GM23338 (cell line): Measurements from ENCODE around the gene GPBP1L1. TPM values are rescaled to one million over a fixed set of nuclear protein-coding genes. Genes with fewer than 3 reads are reported as not detected.

Source experiments
- ATAC-seq: fragments of 200-7000 bp; cut with Tn5 transposase; 3 replicates; pipeline ENCODE4 v1.9.1; 2020
- DNase-seq: peaks from one replicate; pipeline ENCODE4 v3.0.0-alpha.2; 2015; ENCODE audit warnings: low spot score
- H2AFZ ChIP-seq: fragments of 200-600 bp; sonication (generic); 2 replicates; pipeline ENCODE4 v1.8.0; 2016; ENCODE audit warnings: antibody characterized with exemption, mild to moderate bottlenecking, moderate library complexity
- H3F3A ChIP-seq: fragments of 200-600 bp; sonication (generic); replicated peaks from 2 replicates; pipeline ENCODE4 v1.8.0; 2017; ENCODE audit warnings: antibody characterized with exemption, mixed run types, low read depth
- H3K27ac ChIP-seq: fragments of 200-600 bp; sonication (generic); 2 replicates; pipeline ENCODE4 v1.6.1; 2016; ENCODE audit warnings: low read depth
- H3K27me3 ChIP-seq: fragments of 200-600 bp; sonication (generic); 2 replicates; pipeline ENCODE4 v1.8.0; 2016; ENCODE audit warnings: mild to moderate bottlenecking, mixed run types, moderate library complexity; ENCODE audit not compliant: insufficient read depth
- H3K36me3 ChIP-seq: fragments of 200-600 bp; sonication (generic); 2 replicates; pipeline ENCODE4 v1.8.0; 2016; ENCODE audit warnings: mild to moderate bottlenecking; ENCODE audit not compliant: insufficient read depth
- H3K4me1 ChIP-seq: fragments of 200-600 bp; sonication (generic); 2 replicates; pipeline ENCODE4 v1.8.0; 2016; ENCODE audit warnings: mild to moderate bottlenecking, moderate library complexity; ENCODE audit not compliant: insufficient read depth
- H3K4me2 ChIP-seq: fragments of 200-600 bp; sonication (generic); 2 replicates; pipeline ENCODE4 v1.7.1; 2017; ENCODE audit warnings: mixed run types
- H3K4me3 ChIP-seq: fragments of 200-600 bp; sonication (generic); 2 replicates; pipeline ENCODE4 v1.6.1; 2016; ENCODE audit warnings: mixed run types
- H3K79me2 ChIP-seq: fragments of 200-600 bp; sonication (generic); replicated peaks from 2 replicates; pipeline ENCODE4 v1.8.0; 2017; ENCODE audit warnings: mild to moderate bottlenecking; ENCODE audit not compliant: insufficient read depth
- H3K9me2 ChIP-seq: fragments of 200-600 bp; sonication (generic); 2 replicates; pipeline ENCODE4 v1.8.0; 2017; ENCODE audit not compliant: insufficient read depth
- H4K20me1 ChIP-seq: fragments of 200-600 bp; sonication (generic); replicated peaks from 2 replicates; pipeline ENCODE4 v1.8.0; 2017; ENCODE audit warnings: mild to moderate bottlenecking; ENCODE audit not compliant: insufficient read depth
- H3K27ac Mint-ChIP-seq: 2 replicates; pipeline ENCODE4 v1.8.0; 2020; ENCODE audit warnings: inconsistent platforms, mild to moderate bottlenecking, moderate library complexity, mixed read lengths
- H3K27me3 Mint-ChIP-seq: 3 replicates; pipeline ENCODE4 v1.8.0; 2022; ENCODE audit warnings: low read depth, mild to moderate bottlenecking, moderate library complexity, mixed read lengths, inconsistent platforms; ENCODE audit not compliant: insufficient read depth, poor library complexity
- H3K36me3 Mint-ChIP-seq: 3 replicates; pipeline ENCODE4 v1.8.0; 2021; ENCODE audit warnings: low read depth, mild to moderate bottlenecking, inconsistent platforms, moderate library complexity, mixed read lengths
- H3K4me1 Mint-ChIP-seq: 3 replicates; pipeline ENCODE4 v1.8.0; 2020; ENCODE audit warnings: mild to moderate bottlenecking, inconsistent platforms, mixed read lengths
- H3K4me3 Mint-ChIP-seq: 3 replicates; pipeline ENCODE4 v1.8.0; 2021; ENCODE audit warnings: moderate library complexity, mild to moderate bottlenecking, inconsistent platforms, mixed read lengths
- H3K9me3 Mint-ChIP-seq: 3 replicates; pipeline ENCODE4 v1.8.0; 2020; ENCODE audit warnings: moderate library complexity, mild to moderate bottlenecking, inconsistent platforms, mixed read lengths
- CREB1 ChIP-seq: fragments of 250-450 bp; sonication (Bioruptor Pico); IDR thresholded peaks from 2 replicates; pipeline ENCODE4 v1.5.0; 2020; ENCODE audit warnings: low read depth, mild to moderate bottlenecking, moderate library complexity
- CTCF ChIP-seq, 2 experiments: fragments of 200-600 bp in 1 of 2; sonication (generic) in 1 of 2; conservative IDR thresholded peaks; 2 replicates each; pipeline versions ENCODE4 v1.5.1 to v1.6.1; 2016 to 2017; ENCODE audit warnings: antibody characterized with exemption in 2 of 2, low read depth in 2 of 2, mild to moderate bottlenecking in 2 of 2, moderate library complexity in 1 of 2
- ETS1 ChIP-seq: IDR thresholded peaks from 2 replicates; pipeline ENCODE4 v1.6.1; 2016; ENCODE audit warnings: antibody characterized with exemption
- EZH2 ChIP-seq: fragments of 200-600 bp; sonication (generic); IDR thresholded peaks from one replicate; pipeline ENCODE4 v1.8.0; 2017; ENCODE audit warnings: antibody characterized with exemption, mild to moderate bottlenecking, low read depth; ENCODE audit not compliant: unreplicated experiment
- EZH2phosphoT487 ChIP-seq: fragments of 200-600 bp; sonication (generic); IDR thresholded peaks from one replicate; pipeline ENCODE4 v1.8.1; 2018; ENCODE audit warnings: antibody characterized with exemption; ENCODE audit not compliant: unreplicated experiment
- JUNB ChIP-seq: IDR thresholded peaks from one replicate; pipeline ENCODE4 v1.6.1; 2016; ENCODE audit warnings: antibody characterized with exemption; ENCODE audit not compliant: unreplicated experiment
- NANOG ChIP-seq: IDR thresholded peaks from 2 replicates; pipeline ENCODE4 v1.6.1; 2016; ENCODE audit warnings: antibody characterized with exemption, borderline replicate concordance
- POLR2AphosphoS5 ChIP-seq: IDR thresholded peaks from 2 replicates; pipeline ENCODE4 v1.6.1; 2016; ENCODE audit warnings: antibody characterized with exemption, low read depth
- REST ChIP-seq: IDR thresholded peaks from one replicate; pipeline ENCODE4 v1.6.1; 2018; ENCODE audit warnings: antibody characterized with exemption; ENCODE audit not compliant: unreplicated experiment
- STAT1 ChIP-seq: IDR thresholded peaks from one replicate; pipeline ENCODE4 v1.6.1; 2016; ENCODE audit warnings: antibody characterized with exemption; ENCODE audit not compliant: unreplicated experiment
- ZNF114 ChIP-seq: fragments of 250-450 bp; sonication (Bioruptor Pico); IDR thresholded peaks from 2 replicates; pipeline ENCODE4 v1.5.0; 2020; ENCODE audit warnings: mild to moderate bottlenecking, moderate library complexity
- ZNF331 ChIP-seq: fragments of 250-450 bp; sonication (Bioruptor Pico); IDR thresholded peaks from 2 replicates; pipeline ENCODE4 v1.5.0; 2020; ENCODE audit warnings: low read depth, mild to moderate bottlenecking, moderate library complexity
- ZNF462 ChIP-seq: fragments of 250-450 bp; sonication (Bioruptor Pico); IDR thresholded peaks from 2 replicates; pipeline ENCODE4 v1.5.0; 2020; ENCODE audit warnings: mild to moderate bottlenecking, moderate library complexity
- polyA plus RNA-seq: library from polyadenylated mRNA; unstranded; fragments of >200 nt; fragmentation: Nextera tagmentation; extraction: Ambion mirVana; gene quantifications from 2 replicates; pipeline ENCODE4 v1.2.1, GENCODE V29; 2016
- total RNA-seq: library from RNA; depleted of rRNA; stranded (reverse); fragments of >200 nt; shearing (Covaris generic); gene quantifications from 2 replicates; pipeline ENCODE4 v1.2.3, GENCODE V29; 2014

GPBP1L1 gene
- total and polyA plus RNA-seq, 2 experiments from 2014 or later: 61.7 to 117 TPM

- Histone ChIP-seq H3K4me2 (peak overlapping the region; percentile 95), H3K27me3 (no peaks in the 10 kb centered on the region), H4K20me1 (peaks cover 62% of the 10 kb centered on the region), H3K27ac (peak overlapping the region; percentile 88; the same call in 1 of the 2 replicates), H3F3A (peaks cover 16% of the 10 kb centered on the region; the same call in 1 of the 2 replicates), H3K4me3 (peak overlapping the region; percentile 89), H3K9me2 (no peaks in the 10 kb centered on the region), H2AFZ (no peak overlapping the region), H3K4me1 (peaks cover 24% of the 10 kb centered on the region), H3K79me2 (peaks cover 82% of the 10 kb centered on the region), H3K36me3 (peaks cover 31% of the 10 kb centered on the region)
- Mint-ChIP-seq H3K27me3 (peaks cover 16% of the 10 kb centered on the region), H3K36me3 (peaks cover 60% of the 10 kb centered on the region), H3K4me3 (peak overlapping the region; percentile 100), H3K9me3 (peaks cover 2% of the 10 kb centered on the region; the same call in 2 of the 3 replicates), H3K27ac (no peak overlapping the region), H3K4me1 (peaks cover 30% of the 10 kb centered on the region)
- DNase-seq: no peak
- TF ChIP-seq ZNF331 (CRISPR knock-in tag) (no peak), ZNF114 (CRISPR knock-in tag) (no peak), EZH2phosphoT487 (no peak), CREB1 (CRISPR knock-in tag) (no peak), EZH2 (no peak), JUNB (no peak), CTCF (conservative IDR thresholded peaks at IDR 0.05; ENCODE audit: low read depth in 2 of 2) (no peak), REST (no peak), POLR2AphosphoS5 (no peak), NANOG (no peak), ETS1 (no peak), ZNF462 (CRISPR knock-in tag) (no peak), STAT1 (no peak)
- ATAC-seq: no peak
Measured at GRCh38 chr1:45586769-45587168, 99.6 kb downstream of the GPBP1L1 start.
